C4-2B (cell line): Measurements from ENCODE around the gene PKN2.

Experiments used
- ZFX ChIP-seq: fragments of 450-650 bp; IDR thresholded peaks from 2 replicates; pipeline ENCODE4 v1.6.1; 2017
- TF ChIP-seq, protein P1 (sequence below): fragments of 450-650 bp; conservative IDR thresholded peaks from 2 replicates; pipeline ENCODE4 v1.5.1; 2017; ENCODE audit warnings: mild to moderate bottlenecking

DNA sequence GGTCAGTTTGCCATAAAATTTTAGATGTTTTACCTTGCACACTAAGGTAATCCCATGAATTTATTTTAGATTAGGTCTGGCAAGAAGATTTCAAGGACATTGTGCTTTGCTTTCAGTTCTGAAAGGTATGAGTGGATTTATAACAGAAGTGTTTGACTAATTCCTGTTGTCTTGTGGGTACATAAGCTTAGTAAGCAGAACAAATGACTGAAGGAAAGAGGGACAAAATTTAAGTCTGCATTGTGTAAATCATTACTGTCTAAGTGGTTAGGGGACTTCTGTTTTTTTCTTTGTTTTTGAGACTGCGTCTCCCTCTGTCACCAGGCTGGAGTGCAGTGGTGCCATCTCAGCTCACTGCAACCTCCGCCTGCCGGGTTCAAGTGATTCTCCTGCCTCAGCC, 60.1 kb downstream of the PKN2 start:
- TF ChIP-seq, protein P1, sequence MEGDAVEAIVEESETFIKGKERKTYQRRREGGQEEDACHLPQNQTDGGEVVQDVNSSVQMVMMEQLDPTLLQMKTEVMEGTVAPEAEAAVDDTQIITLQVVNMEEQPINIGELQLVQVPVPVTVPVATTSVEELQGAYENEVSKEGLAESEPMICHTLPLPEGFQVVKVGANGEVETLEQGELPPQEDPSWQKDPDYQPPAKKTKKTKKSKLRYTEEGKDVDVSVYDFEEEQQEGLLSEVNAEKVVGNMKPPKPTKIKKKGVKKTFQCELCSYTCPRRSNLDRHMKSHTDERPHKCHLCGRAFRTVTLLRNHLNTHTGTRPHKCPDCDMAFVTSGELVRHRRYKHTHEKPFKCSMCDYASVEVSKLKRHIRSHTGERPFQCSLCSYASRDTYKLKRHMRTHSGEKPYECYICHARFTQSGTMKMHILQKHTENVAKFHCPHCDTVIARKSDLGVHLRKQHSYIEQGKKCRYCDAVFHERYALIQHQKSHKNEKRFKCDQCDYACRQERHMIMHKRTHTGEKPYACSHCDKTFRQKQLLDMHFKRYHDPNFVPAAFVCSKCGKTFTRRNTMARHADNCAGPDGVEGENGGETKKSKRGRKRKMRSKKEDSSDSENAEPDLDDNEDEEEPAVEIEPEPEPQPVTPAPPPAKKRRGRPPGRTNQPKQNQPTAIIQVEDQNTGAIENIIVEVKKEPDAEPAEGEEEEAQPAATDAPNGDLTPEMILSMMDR, result no peak
- no peak for TF ChIP-seq ZFX
